Stimulated activated CD4-positive, alpha-beta T cell treated with anti-CD3 and anti-CD28 coated beads, TNF-alpha, amount 100 ng/mL, for 24 hours (primary cell): ENCODE measurements around the gene ARAF.
"Not testable (repeated sequence)": the region's sequence is repeated elsewhere in the genome, so short reads cannot be mapped to it uniquely, and the experiment has no call there.

Experiments used
- DNase-seq, 3 experiments: peaks; one replicate each; pipeline ENCODE4 v3.0.0-alpha.2; 2020; ENCODE audit warnings: low read depth in 3 of 3

The ARAF gene

DNA sequence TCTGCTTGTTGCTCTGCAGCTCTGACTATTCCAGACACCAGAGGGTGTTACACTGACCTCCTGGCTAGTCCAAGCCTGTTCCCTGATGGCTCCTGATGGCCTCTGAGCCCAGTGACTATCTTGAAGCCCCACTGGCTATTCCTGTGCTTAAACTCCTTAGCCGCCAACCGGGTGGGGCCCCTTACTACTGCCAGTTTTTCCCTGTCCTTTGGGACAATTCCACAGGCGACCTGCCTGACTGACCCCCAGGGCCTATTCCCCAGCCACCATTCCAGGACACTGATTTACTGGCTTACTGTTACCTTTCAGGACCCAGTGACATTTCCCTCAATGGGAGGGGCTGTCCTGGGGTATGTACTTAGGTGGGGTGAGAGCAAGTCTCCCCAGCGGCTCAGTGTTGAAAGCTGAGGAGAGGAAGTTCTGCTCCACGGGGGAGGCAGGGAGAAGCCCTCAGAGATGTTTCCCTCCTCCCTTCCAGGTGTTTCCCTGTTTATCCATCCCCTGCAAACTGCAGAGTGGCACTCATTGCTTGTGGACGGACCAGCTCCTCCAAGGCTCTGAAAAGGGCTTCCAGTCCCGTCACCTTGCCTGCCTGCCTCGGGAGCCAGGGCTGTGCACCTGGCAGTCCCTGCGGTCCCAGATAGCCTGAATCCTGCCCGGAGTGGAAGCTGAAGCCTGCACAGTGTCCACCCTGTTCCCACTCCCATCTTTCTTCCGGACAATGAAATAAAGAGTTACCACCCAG lies 25.2 kb downstream of the ARAF start:
- no peak for DNase-seq

DNA sequence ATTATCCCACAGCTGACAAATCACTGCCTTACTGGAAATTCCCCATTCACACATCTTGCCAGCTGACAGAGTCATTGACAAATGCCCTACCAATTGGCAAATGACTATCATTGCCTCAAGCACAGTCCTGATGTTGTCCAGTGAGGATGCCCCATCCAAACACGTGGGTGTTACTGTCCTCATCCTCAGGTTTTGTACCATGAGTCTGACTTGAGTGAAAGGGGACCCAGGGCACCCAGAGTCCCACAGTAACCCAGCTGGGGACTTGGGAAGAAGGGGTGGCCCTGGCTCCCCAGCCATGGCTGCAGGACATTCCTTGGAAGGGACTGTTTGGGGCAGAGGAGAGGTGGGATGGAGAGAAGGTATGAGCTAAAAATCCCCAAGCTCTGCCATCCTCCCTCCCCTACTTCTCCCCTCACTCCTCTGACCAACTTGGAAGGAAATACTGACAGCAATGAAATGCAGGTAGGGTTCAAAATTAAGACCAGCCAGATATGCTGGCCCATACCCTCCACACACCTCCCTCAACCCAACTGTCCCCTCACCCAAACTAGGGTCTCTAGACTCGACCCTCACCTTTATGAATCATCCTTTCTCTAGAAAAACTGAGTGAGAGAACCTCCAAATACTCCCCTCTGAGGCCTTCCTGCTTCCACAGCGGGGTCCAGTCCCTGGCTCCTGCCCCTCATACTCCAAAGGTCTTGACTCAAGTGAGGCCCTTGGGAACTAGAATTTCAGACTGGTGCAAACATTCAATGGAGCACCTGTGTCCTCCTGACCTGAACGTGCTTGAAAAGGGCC lies 26.3 kb downstream of the ARAF start:
- DNase-seq: no peak

DNA sequence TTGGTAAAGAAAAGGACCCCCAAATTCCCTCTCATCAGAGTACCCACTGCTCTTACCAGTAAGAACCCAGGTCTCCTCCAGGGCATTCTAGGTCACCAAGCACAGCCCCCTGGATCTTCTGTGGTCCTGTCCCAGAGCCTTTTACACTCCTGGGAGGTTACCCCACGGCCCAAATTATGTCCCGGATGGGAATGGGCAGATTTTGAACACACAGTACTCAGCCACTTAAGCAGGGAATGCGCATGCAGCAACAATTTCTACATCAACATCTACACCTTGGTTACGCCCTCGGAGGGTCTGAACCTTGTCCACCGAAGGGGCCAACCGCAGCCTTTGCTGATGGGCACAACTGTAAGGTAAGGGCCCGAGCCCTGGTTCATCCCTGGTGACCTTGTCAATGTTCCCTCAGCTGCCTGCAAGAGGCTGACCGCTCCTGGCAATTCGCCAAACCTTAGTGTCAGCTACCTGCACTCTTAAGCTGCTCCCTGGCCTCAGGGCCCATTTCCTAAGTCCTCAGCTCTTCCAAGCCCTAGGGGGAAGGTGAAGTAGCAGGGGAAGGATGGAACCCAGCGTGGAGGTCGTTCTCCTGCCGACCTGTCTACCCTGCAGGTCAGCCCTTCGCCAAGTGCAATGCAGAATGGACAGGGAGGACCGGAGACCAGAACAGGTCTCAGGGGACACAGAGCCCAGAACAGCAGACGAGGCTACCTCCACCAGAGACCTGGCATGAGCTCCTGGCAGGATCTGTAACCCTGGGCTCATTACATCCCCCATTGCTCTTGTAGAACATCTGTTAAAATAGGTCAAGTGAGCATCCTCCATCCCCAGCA lies 27.1 kb downstream of the ARAF start:
- DNase-seq: no peak

DNA sequence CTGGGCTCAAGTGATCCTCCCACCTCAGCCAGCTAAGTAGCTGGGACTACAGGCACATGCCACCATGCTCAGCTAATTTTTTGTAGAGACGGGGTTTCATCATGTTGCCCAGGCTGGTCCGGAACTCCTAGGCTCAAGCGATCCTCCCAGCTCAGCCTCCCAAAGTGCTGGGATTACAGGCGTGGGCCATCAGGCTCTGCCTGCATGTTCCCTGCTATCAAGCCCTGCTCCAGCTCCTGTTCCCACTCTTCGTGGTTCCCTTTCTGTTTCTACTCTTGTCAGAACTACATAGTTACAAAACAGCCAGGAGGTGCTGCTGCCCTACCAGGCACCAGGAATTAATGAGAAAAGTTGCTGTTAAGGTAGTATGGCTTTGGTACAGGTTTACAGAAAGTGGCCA lies 30.0 kb downstream of the ARAF start:
- no peak for DNase-seq

DNA sequence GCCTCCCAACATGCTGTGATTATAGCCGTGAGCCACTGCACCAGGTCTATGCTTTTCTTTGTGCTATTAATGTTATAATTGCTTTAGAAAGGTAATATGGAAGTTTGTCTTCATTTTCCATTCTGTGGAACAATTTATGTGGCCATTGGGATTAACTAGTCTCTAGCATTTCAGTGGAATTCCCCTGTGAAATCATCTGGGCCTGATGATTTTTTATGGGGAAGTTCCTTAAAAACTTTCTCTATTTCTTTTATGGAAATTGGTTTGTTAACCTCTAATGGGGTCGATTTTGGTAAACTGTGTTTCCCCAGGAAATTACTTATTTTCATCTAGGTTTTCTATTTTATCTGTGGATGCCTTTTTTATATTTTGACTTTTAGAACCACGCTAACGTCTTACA lies 32.5 kb downstream of the ARAF start:
- DNase-seq: no peak

DNA sequence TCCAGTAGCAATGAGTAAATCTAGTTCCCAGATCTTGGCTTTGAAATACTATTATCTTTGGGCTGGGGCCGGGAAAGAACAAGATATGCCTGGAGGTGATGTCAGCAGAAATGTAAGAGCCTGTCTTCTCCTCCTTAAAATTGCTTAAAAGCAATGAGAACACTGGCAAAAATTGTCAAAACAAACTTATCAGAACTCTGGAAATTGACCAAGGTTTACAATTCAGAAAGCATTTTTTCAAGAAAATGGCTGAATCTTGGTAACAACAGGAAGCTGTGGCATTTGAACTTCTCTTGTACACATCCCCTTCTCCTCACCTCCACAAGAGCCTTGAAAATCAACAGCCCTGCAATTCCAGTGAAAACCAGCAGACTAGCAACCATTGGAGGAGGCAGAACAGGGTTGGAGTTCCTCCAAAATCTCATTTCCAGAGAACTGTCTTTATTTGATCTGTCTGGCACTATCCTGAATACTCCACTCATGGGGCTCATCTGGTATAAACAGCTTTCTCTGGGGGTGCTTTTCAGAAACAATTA lies 34.8 kb downstream of the ARAF start:
- DNase-seq: no peak

DNA sequence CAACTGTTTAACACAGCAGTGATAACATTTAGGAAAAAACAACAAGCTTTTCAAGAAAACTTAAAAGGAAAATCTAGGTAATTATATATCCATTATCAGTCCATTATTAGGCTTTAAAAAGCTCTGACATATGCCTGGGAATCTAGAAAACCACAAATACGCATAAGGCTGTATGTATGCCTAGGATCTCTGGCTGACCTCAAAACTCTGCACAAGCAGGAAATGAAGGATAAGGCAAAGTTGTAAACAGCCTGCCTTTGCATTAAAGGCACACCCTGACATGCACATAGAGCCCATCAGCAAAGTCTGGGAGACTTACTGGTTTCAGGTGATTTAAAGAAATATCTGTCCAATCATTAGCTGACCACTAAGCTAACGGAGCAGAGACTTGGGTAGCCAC lies 35.3 kb downstream of the ARAF start:
- DNase-seq: no peak

DNA sequence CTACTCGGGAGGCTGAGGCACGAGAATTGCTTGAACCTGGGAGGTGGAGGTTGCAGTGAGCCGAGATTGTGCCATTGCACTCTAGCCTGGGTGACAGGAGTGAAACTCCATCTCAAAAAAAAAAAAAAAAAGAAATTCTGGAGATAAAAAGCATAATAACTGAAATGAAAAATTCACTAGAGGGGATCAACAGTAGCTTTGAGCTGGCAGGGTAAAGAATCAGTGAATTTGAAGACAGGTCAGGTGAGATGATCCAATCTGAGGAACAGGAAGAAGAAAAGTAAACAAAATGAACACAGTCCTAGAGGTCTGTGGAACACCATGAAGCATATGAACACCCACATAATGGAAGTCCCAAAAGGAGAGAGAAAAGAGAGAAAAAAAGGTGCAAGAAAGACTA lies 36.2 kb downstream of the ARAF start:
- no peak for DNase-seq

DNA sequence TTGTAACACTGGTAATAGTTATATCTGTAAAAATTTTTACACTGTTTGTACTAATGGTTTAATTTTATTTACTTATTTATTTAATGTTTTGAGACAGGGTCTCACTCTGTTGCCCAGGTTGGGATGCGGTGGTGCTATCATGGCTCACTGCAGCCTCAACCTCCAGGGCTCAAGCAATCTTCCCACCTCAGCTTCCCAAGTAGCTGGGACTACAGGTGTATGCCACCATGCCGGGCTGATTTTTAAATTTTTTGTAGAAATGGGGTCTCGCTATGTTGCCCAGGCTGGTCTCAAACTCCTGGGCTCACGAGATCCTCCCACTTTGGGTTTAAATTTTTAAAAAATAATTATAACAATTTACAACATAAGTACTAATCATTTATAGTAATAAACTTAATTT lies 42.1 kb downstream of the ARAF start:
- DNase-seq: not testable (repeated sequence)

DNA sequence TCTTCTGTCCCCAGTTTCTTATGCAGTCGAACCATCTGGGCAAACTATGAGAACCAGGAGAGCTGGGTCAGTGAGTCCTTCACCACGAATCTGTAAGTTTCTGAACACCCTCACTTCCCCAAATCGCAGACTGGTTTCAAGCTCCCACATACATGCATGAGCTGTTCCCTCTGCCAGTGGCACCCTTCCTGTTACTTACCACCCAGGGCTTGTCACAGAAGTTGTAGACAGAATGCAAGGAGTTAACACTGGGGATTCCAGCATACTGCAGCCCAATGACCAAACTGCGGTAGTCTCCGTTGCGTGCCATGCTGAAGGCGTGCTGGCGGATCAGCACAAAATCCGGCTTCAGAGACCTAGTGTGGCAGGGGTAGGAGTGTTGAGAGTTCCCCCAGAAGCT lies 44.0 kb downstream of the ARAF start:
- DNase-seq: no peak

DNA sequence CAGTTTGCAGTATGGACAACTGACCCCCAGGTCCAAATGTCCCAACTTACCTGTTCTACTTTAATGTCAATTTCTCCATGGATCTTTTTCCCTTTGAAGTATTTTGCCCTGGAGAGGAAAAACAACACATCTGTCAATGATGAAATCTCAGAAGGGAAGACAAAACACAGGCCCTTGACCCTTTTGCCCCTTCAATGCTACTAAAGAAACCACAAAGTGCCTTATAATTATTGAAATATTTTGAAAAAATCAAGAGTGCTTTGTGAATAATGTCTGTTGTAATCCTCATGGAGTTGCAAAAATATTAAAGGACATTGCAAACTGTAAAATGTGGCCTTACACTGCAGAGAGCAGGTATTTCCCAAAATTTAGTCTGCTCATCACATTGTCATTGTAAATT lies 46.1 kb downstream of the ARAF start:
- no peak for DNase-seq

DNA sequence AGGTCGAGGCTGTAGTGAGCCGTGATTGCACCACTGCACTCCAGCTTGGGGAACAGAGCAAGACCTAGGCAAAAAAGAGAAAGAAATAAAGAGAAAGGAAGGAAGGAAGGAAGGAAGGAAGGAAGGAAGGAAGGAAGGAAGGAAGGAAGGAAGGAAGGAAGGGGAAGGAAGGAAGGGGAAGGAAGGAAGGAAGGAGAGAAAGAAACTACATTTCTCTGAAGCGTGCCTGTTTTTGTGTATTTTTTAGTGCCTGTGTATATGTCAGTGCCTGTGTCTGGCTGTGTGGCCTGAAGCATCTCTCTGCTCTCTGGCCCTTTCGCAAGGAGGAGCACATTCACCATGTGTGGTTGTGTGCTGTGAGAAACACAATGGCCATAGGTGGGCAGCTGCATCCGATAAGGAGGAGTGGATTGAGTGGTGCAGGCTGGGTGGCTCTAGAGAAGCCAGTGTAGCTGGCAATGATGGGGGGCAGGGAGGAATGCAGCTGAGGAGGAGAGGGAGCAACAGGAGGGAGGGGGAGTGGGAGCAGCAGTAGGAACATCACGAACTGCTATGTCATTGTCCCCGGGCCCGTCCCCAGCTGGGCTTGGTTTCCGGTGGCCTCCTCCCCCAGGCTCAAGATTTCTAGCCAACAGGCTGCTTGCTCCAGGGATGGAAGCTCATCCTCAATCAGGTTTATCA lies 47.3 kb downstream of the ARAF start:
- DNase-seq: no peak

DNA sequence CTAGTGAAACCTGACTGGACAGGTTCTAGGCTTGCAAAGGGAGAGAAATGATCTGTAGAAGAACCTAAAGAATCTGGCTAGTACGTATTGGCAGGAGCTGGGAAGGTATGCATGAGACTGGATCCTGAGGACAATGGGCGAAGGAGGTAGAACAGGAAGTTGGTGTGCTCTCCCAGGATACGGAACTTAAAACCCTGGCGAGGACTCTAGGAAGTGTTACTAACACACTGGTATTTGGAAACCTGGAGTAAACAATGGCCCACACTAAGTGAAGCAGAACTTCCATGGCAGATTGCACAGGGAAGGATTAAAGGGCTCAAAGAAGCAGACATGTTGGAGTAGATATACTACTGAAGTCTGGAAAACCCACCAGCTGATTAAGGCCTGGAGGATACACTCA lies 49.5 kb downstream of the ARAF start:
- DNase-seq: no peak

DNA sequence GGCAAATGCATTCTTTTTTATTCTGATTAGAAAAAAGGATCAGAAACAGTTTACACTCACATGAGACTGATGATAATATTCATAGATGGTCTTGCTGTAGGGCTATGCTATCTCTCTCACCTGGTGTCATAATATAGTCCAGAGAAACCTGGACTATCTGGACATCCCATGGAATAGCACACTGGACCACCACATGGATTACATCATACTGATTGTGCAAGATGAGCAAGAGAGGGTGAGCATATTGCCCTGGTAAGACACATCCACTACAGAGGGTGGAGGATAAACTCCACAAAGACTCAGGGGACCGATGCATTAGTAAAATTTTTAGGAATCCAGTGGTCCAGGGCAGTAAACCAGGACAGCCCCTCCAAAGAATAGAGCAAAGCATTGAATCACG lies 50.5 kb downstream of the ARAF start:
- no peak for DNase-seq

DNA sequence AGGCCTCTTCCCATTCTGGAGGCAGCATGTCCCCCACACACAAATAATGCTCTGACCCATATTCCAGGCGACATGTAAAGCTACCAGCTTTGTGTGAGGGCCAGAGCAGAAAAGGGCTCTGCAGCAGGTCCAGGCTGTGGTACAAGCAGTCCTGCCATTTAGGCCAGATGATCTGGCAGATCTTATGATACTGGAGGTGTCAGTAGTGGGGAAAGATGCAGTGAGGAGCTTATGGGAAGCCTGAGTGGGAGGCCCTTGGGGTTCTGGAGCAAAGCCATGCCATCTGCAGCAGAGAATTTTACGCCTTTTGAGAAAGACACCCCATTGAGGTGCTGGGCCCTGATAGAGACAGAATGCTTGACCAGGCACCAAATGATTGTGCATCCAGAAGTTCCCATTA lies 50.9 kb downstream of the ARAF start:
- DNase-seq: no peak

DNA sequence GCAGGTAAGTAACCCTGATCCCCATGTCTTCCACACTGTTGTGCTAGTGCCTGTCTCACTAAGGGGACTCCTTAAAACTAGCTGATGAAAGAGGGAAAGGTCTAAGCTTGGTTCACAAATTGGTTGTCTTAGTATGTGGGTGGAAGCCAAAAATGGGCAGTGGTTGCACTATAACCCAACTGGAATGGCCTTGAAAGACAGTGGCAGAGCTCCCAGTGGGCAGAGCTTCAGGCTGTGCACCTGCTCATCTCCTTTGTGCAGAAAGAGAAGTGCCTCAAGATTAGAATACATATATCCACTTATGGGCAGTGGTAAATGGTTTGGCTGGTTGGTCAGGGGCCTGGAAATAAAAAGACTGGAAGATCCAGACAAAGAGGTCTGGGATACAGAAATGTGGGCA lies 51.4 kb downstream of the ARAF start:
- DNase-seq: no peak

DNA sequence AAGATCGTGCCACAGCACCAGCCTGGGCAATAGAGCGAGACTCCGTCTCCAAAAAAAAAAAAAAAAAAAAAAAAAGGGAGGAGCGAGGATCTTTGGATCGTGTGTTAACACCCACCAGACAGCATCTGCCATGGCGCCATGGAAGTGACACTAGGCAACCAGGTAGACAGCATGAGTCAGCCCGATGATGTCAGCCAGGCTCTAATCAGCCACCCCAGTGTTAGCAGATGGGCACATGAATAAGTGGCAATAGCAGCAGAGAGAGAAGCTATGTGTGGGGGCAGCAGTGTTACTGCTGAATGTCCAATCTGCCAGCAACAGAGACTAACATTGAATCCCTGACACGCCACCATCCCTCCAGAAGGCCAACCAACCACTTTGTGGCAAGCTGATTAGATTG lies 52.1 kb downstream of the ARAF start:
- DNase-seq: no peak

DNA sequence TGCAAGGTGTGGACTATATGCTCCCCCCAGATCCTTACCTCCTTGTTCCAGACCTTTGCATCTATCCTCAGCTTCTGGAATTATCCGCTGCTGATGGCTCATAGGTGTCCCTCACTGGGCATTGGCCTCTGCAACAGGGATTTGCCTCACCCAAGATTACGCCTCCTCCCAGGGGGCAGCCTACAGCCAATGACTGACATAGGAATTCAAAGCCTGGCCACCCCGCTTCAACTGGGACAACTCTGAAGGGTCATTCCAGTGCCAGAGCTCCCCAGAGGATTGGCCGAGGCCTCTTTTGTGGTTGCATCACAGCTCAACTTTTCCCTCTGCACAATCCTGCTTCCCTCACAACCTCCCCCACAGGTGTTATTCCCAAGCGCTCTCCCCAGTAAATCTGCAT lies 53.6 kb downstream of the ARAF start:
- no peak for DNase-seq

DNA sequence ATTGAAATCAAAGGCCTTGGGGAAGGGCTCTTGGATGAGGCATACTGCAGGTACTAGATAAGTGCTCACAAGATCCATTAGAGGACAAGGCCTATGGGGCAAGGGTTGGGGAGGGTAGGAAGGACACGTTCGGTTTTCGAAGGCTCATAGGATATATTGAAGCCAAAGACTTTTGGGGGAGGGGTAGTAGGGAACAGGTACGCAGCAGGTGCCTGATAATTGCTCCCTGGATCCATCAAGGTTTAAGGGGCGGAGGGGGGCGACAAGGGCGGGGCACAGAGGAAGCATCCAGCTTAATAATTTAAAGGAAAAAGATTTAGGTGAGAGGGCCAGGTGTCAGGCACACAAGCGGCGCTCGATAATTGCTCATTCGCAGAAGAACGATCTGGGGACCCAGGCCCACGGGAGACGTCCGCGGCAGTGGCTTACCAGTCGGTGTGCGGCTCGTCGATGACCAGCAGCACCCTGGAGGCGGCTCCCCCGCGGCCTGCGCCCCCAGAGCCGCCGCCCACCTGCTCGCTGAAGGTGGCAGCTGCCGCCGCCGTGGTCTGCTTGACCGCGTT lies 58.0 kb downstream of the ARAF start:
- DNase-seq: no peak

DNA sequence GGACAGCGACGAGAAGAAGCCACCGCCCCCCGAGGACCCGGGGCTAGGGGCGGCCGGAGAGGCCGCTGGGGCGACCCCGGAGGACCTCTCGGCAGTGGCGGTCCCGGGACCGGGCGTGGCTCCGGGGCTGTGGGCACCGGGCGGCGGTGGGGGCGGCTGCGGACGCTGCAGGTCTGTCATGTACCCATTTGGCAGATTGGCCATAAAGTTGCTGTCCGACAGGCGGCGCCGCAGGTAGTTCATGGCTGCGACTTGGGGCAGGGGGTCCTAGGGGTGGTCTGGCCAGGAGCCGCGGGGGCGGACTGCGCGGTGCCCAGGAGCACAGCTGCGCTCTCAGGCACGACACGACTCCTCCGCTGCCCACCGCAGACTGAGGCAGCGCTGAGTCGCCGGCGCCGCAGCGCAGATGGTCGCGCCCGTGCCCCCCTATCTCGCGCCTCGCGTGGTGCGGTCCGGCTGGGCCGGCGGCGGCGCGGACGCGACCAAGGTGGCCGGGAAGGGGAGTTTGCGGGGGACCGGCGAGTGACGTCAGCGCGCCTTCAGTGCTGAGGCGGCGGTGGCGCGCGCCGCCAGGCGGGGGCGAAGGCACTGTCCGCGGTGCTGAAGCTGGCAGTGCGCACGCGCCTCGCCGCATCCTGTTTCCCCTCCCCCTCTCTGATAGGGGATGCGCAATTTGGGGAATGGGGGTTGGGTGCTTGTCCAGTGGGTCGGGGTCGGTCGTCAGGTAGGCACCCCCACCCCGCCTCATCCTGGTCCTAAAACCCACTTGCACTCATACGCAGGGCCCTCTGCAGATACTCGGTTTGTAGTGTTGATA lies 58.7 kb downstream of the ARAF start, which contains the start of gene SYN1:
Gene SYN1, minus strand, starts transcription at position 372 of the 817 bp plus-strand sequence. Its CDS starts 129 bp downstream, at position 243.
- DNase-seq: peak; percentile 53 to 73 (median 65)
